Ovary (tissue), 9 donors: ENCODE data around the gene MAS1L. TPM values are rescaled to one million over a fixed set of nuclear protein-coding genes. Genes with fewer than 3 reads are reported as not detected.

Experiments
- DNase-seq, 5 donors: peaks; one replicate each; pipeline ENCODE4 v3.0.0-alpha.2; 2019 to 2020
- H3K27ac ChIP-seq, 2 donors: fragments of 200-600 bp; one replicate each; pipeline versions ENCODE4 v1.5.1 to v1.8.0; 2019 to 2022
- H3K27me3 ChIP-seq: fragments of 200-600 bp; one replicate; pipeline ENCODE4 v1.8.0; 2022
- H3K36me3 ChIP-seq: fragments of 200-600 bp; sonication (generic); one replicate; pipeline ENCODE4 v1.5.1; 2019
- H3K4me1 ChIP-seq: one replicate; pipeline ENCODE4 v1.8.1; 2013; ENCODE audit warnings: mild to moderate bottlenecking, moderate library complexity; ENCODE audit not compliant: insufficient read depth
- H3K4me3 ChIP-seq: fragments of 200-600 bp; sonication (generic); one replicate; pipeline ENCODE4 v1.5.1; 2017
- H3K9me3 ChIP-seq, 2 donors: fragments of 200-600 bp in 1 of 2; sonication (generic) in 1 of 2; one replicate each; pipeline versions ENCODE4 v1.5.1 to v1.8.1; 2013 to 2019; ENCODE audit warnings: mild to moderate bottlenecking in 1 of 2, moderate library complexity in 1 of 2
- CTCF ChIP-seq, 3 donors: fragments of 450-650 bp in 2 of 3; fragments of 200-600 bp in 1 of 3; IDR thresholded peaks; one replicate each; pipeline versions ENCODE4 v1.5.1 to v1.8.0; 2016 to 2022; ENCODE audit warnings: antibody characterized with exemption in 3 of 3, mild to moderate bottlenecking in 1 of 3
- EP300 ChIP-seq: sonication (generic); formaldehyde crosslinking; IDR thresholded peaks from one replicate; pipeline ENCODE4 v1.6.1; 2017; ENCODE audit warnings: antibody characterized with exemption
- POLR2A ChIP-seq: fragments of 450-650 bp; IDR thresholded peaks from one replicate; pipeline ENCODE4 v1.6.1; 2017; ENCODE audit warnings: antibody characterized with exemption, mild to moderate bottlenecking, moderate library complexity
- WGBS, 3 donors: extraction: QIAGEN DNeasy Blood & Tissue Kit in 1 of 3; methylation state at CpG; one replicate each; pipeline versions ENCODE4 v1.1.5 to v1.1.7; 2013 to 2017; 5-methylcytosine and 5-hydroxymethylcytosine counted together
- intact Hi-C, 4 donors: fragments of 100-400 bp; cut with DNase I; formaldehyde crosslinking; loops; one replicate each; pipeline versions ENCODE4 v1.11.0 to v1.15.1; 2022 to 2023
- polyA plus RNA-seq, 2 donors: library from polyadenylated mRNA; stranded (reverse); fragments of 200-250 nt in 1 of 2; fragments of 350-450 nt in 1 of 2; fragmentation: Illumina TruSeq in 1 of 2; extraction: RNeasy Lipid Tissue Mini Kit (QIAGEN cat#74804) in 1 of 2; gene quantifications; one replicate each; pipeline ENCODE4 v1.2.3, GENCODE V29; 2013 to 2014
- total RNA-seq, 7 donors: library from RNA; depleted of rRNA in 2 of 7; stranded (reverse); fragments of >200 nt in 2 of 7; fragmentation: NEBNext Ultra II Directional in 3 of 7; extraction: Animal tissue kit (Norgen Biotek cat#: 25700) in 3 of 7; gene quantifications; one replicate each; pipeline versions ENCODE4 v1.1.0 to v1.2.4, GENCODE V29; 2016 to 2023
- donor health status: DM: no; HTN: no; CAD: no; lungs with moderate emphysema.
- donor health status: DM: no; HTN: no; CAD: no.
- donor health status: Bipolar disorder and iron deficiency.
- donor health status: DM: yes; HTN: yes; CAD: no.
- donor health status: DM: no; HTN: no; CAD: no.
- donor health status: DM: yes; HTN: yes; CAD: no.

Gene MAS1L
- total and polyA plus RNA-seq, 9 donors, result 0.15 TPM; not detected in 8

- DNase-seq, result no peak
- Histone ChIP-seq H3K4me1 (no peaks in the 10 kb centered on the region), H3K4me3 (no peak overlapping the region), H3K9me3 (no peaks in the 10 kb centered on the region), H3K27me3 (no peaks in the 10 kb centered on the region), H3K27ac (no peak overlapping the region), H3K36me3 (no peaks in the 10 kb centered on the region)
- TF ChIP-seq POLR2A (no peak), CTCF (IDR thresholded peaks at IDR 0.05) (no peak)
- intact Hi-C loops, result no loop called here
- WGBS, 3 donors, result 62 to 78% (median 66%) methylated on average over 7 of the region's 7 CpGs
Measured at GRCh38 chr6:29517728-29518440, 30.1 kb upstream of the MAS1L start.

- TF ChIP-seq POLR2A, result no peak
- no peak for TF ChIP-seq CTCF (IDR thresholded peaks at IDR 0.05)
- TF ChIP-seq EP300, result no peak
- Histone ChIP-seq H3K27me3 (no peaks in the 10 kb centered on the region), H3K4me1 (no peaks in the 10 kb centered on the region), H3K9me3 (no peaks in the 10 kb centered on the region), H3K4me3 (no peak overlapping the region), H3K27ac (no peak overlapping the region), H3K36me3 (no peaks in the 10 kb centered on the region)
- DNase-seq, result no peak
- intact Hi-C loops, result no loop called here
- 55 to 82% (median 71%) methylated on average over 1 of the region's 1 CpG for WGBS, 3 donors
Measured at GRCh38 chr6:29517245-29517644, 29.5 kb upstream of the MAS1L start.

GRCh38 chr6:29516108-29516507 is 28.4 kb upstream of the MAS1L start:
- intact Hi-C loops, result no loop called here
- WGBS, 3 donors, result 52 to 57% (median 53%) methylated on average over 6 of the region's 6 CpGs
- H3K4me3 ChIP-seq, result no peak overlapping the region
- no peaks in the 10 kb centered on the region for H3K27me3 ChIP-seq
- TF ChIP-seq POLR2A (no peak), EP300 (no peak), CTCF (IDR thresholded peaks at IDR 0.05) (no peak)
- H3K9me3 ChIP-seq, result no peaks in the 10 kb centered on the region
- no peak for DNase-seq
- no peaks in the 10 kb centered on the region for H3K36me3 ChIP-seq
- no peak overlapping the region for H3K27ac ChIP-seq
- H3K4me1 ChIP-seq, result no peaks in the 10 kb centered on the region

GRCh38 chr6:29510746-29511300 is 23.1 kb upstream of the MAS1L start:
- DNase-seq, result no peak
- Histone ChIP-seq H3K27me3 (no peaks in the 10 kb centered on the region), H3K9me3 (no peaks in the 10 kb centered on the region), H3K4me1 (no peaks in the 10 kb centered on the region), H3K4me3 (no peak overlapping the region), H3K27ac (no peak overlapping the region), H3K36me3 (no peaks in the 10 kb centered on the region)
- TF ChIP-seq EP300, result no peak
- TF ChIP-seq POLR2A, result no peak
- no peak for TF ChIP-seq CTCF (IDR thresholded peaks at IDR 0.05)
- intact Hi-C loops, result no loop called here
- 69 to 79% (median 72%) methylated on average over 2 of the region's 2 CpGs for WGBS, 3 donors
